Left lung (tissue), 14 donors: ENCODE results near the gene IFIT3. TPM values are rescaled to one million over a fixed set of nuclear protein-coding genes. Genes with fewer than 3 reads are reported as not detected.
A peak's percentile ranks its signal among the peaks of the same experiment; 100 is the strongest.

Experiments used
- ATAC-seq: fragments of 200-7000 bp; cut with Tn5 transposase; one replicate; pipeline ENCODE4 v1.9.1; 2020; ENCODE audit warnings: moderate library complexity
- DNase-seq, 4 donors: peaks; one replicate each; pipeline ENCODE4 v3.0.0-alpha.2; 2013 to 2020
- H3K27ac ChIP-seq, 2 donors: fragments of 200-600 bp; sonication (generic) in 1 of 2; one replicate each; pipeline versions ENCODE4 v1.5.0 to v1.8.0; 2020 to 2021
- H3K27me3 ChIP-seq, 2 donors: fragments of 200-600 bp; sonication (generic) in 1 of 2; one replicate each; pipeline versions ENCODE4 v1.5.0 to v1.8.0; 2020 to 2021
- H3K36me3 ChIP-seq, 2 donors: fragments of 200-600 bp; sonication (generic) in 1 of 2; one replicate each; pipeline versions ENCODE4 v1.5.0 to v1.8.0; 2020 to 2021
- H3K4me1 ChIP-seq, 2 donors: fragments of 200-600 bp; one replicate each; pipeline ENCODE4 v1.8.0; 2021
- H3K4me3 ChIP-seq, 2 donors: fragments of 200-600 bp; sonication (generic) in 1 of 2; one replicate each; pipeline versions ENCODE4 v1.5.0 to v1.8.0; 2020 to 2021; ENCODE audit warnings: mild to moderate bottlenecking in 1 of 2
- H3K9me3 ChIP-seq, 2 donors: fragments of 200-600 bp; sonication (generic) in 1 of 2; one replicate each; pipeline versions ENCODE4 v1.5.0 to v1.8.0; 2020 to 2021
- CTCF ChIP-seq, 2 donors: fragments of 200-600 bp; sonication (generic) in 1 of 2; IDR thresholded peaks; one replicate each; pipeline versions ENCODE4 v1.5.0 to v1.8.0; 2021; ENCODE audit warnings: antibody characterized with exemption in 2 of 2
- intact Hi-C, 2 donors: fragments of 100-400 bp; cut with DNase I; formaldehyde crosslinking; loops; one replicate each; pipeline versions ENCODE4 v1.11.2 to v1.14.2; 2022
- long read RNA-seq, 12 donors: library from polyadenylated mRNA in 2 of 12; unstranded in 2 of 12; transcript quantifications; one replicate each; pipeline ENCODE4 v2.0.0 and lab custom pipeline, GENCODE V29; 2019 to 2026
- polyA plus RNA-seq, 6 donors: library from polyadenylated mRNA; unstranded; fragments of 120-200 nt; gene quantifications; one replicate each; pipeline ENCODE4 v1.2.1, GENCODE V29; 2013; ENCODE audit not compliant: insufficient read length in 6 of 6
- total RNA-seq, 2 donors: library from RNA; stranded (reverse); fragmentation: NEBNext Ultra II Directional; extraction: Animal tissue kit (Norgen Biotek cat#: 25700); gene quantifications; one replicate each; pipeline ENCODE4 v1.2.1, GENCODE V29; 2021
- donor health status: DM: no; HTN: yes; CAD: no.
- donor health status: DM: no; HTN: no; CAD: no.

IFIT3 gene
- total RNA-seq (10 to 100 TPM; 36.2 to 48.9 TPM), polyA plus RNA-seq (10 to 100 TPM; 12.4 to 16.9 (median 13.5) TPM)
- long read RNA-seq, donor 1, transcript IFIT3-202 (2 exons, 2,496 nt), result major isoform, 8 of 13 reads
- long read RNA-seq, donor 1, transcript IFIT3-201 (2 exons, 2,455 nt), result minor isoform, 5 of 13 reads
- long read RNA-seq, donor 1, partial matches to known transcripts, result 0 of 13 reads
- long read RNA-seq, donor 1, other reads (novel, unspliced or antisense), result 0 of 13 reads
- long read RNA-seq, donor 2, partial matches to known transcripts, result 0 of 4 reads
- long read RNA-seq, donor 2, other reads (novel, unspliced or antisense), result 0 of 4 reads
- long read RNA-seq, donor 3, partial matches to known transcripts, result 0 of 2 reads
- long read RNA-seq, donor 3, other reads (novel, unspliced or antisense), result 0 of 2 reads
- long read RNA-seq, donor 4, transcript IFIT3-202 (2 exons, 2,496 nt), result minor isoform, 9 of 32 reads
- long read RNA-seq, donor 4, transcript IFIT3-201 (2 exons, 2,455 nt), result major isoform, 20 of 32 reads
- long read RNA-seq, donor 4, partial matches to known transcripts, result 0 of 32 reads
- long read RNA-seq, donor 4, other reads (novel, unspliced or antisense), result 3 of 32 reads
- long read RNA-seq, donor 5, partial matches to known transcripts, result 0 of 3 reads
- long read RNA-seq, donor 5, other reads (novel, unspliced or antisense), result 0 of 3 reads
- long read RNA-seq, donor 6, partial matches to known transcripts, result 0 of 7 reads
- long read RNA-seq, donor 6, other reads (novel, unspliced or antisense), result 0 of 7 reads
- long read RNA-seq, donor 7, partial matches to known transcripts, result 0 of 4 reads
- long read RNA-seq, donor 7, other reads (novel, unspliced or antisense), result 0 of 4 reads
- long read RNA-seq, donor 8, partial matches to known transcripts, result 0 of 2 reads
- long read RNA-seq, donor 8, other reads (novel, unspliced or antisense), result 0 of 2 reads
- long read RNA-seq, donor 9, result 0 reads
- long read RNA-seq, donor 10, transcript IFIT3-202 (2 exons, 2,496 nt), result major isoform, 40 of 59 reads
- long read RNA-seq, donor 10, transcript IFIT3-201 (2 exons, 2,455 nt), result minor isoform, 18 of 59 reads
- long read RNA-seq, donor 10, partial matches to known transcripts, result 0 of 59 reads
- long read RNA-seq, donor 10, other reads (novel, unspliced or antisense), result 1 of 59 reads
- long read RNA-seq, donor 11, result 0 reads
- long read RNA-seq, donor 12, transcript IFIT3-202 (2 exons, 2,496 nt), result major isoform, 8 of 8 reads
- long read RNA-seq, donor 12, partial matches to known transcripts, result 0 of 8 reads
- long read RNA-seq, donor 12, other reads (novel, unspliced or antisense), result 0 of 8 reads

- peaks cover 14 to 58% of the 10 kb centered on the region in 2 donors for H3K4me1 ChIP-seq
These were observed at the start of gene IFIT3 for GRCh38 chr10:89327803-89328441. Gene IFIT3 (plus strand): TSS chr10:89327997. CDS start chr10:89328074, 77 bp downstream.

GRCh38 chr10:89278034-89278535, 49.7 kb upstream of the IFIT3 start:
- no peak for TF ChIP-seq CTCF (IDR thresholded peaks at IDR 0.05)
- ATAC-seq (peak; percentile 77), DNase-seq (peak in 1 of 4 donors; percentile 79)
- Histone ChIP-seq H3K4me3 (no peak overlapping the region), H3K4me1 (peaks cover 27 to 28% of the 10 kb centered on the region in 2 donors), H3K9me3 (no peaks in the 10 kb centered on the region), H3K27ac (peak overlapping the region; percentile 76 to 88), H3K27me3 (no peaks in the 10 kb centered on the region), H3K36me3 (no peaks in the 10 kb centered on the region)
- intact Hi-C loops, result no loop called here

More at GRCh38 chr10:89327803-89328441, at the start of gene IFIT3:
- TF ChIP-seq CTCF (IDR thresholded peaks at IDR 0.05), result no peak
- no peaks in the 10 kb centered on the region for H3K27me3 ChIP-seq
- no peaks in the 10 kb centered on the region for H3K9me3 ChIP-seq
- H3K36me3 ChIP-seq, result no peaks in the 10 kb centered on the region
- DNase-seq, result peak in 3 of 4 donors; percentile 67 to 92 (median 84)
- H3K4me3 ChIP-seq, result peak within 1 kb of the TSS; percentile 33 to 53
- peak; percentile 86 for ATAC-seq
- peak within 1 kb of the TSS; percentile 92 to 95 for H3K27ac ChIP-seq
- intact Hi-C loops, result no loop called here

GRCh38 chr10:89278900-89279392, 48.9 kb upstream of the IFIT3 start:
- Histone ChIP-seq H3K4me1 (peaks cover 33 to 37% of the 10 kb centered on the region in 2 donors), H3K9me3 (no peaks in the 10 kb centered on the region), H3K27me3 (no peaks in the 10 kb centered on the region), H3K4me3 (no peak overlapping the region), H3K27ac (peak overlapping the region; percentile 19 to 88), H3K36me3 (no peaks in the 10 kb centered on the region)
- no peak for TF ChIP-seq CTCF (IDR thresholded peaks at IDR 0.05)
- ATAC-seq (no peak), DNase-seq (no peak)
- intact Hi-C loops, result no loop called here

GRCh38 chr10:89279421-89279869, 48.4 kb upstream of the IFIT3 start:
- TF ChIP-seq CTCF (IDR thresholded peaks at IDR 0.05), result no peak
- H3K4me3 ChIP-seq, result no peak overlapping the region
- no peaks in the 10 kb centered on the region for H3K36me3 ChIP-seq
- ATAC-seq (no peak), DNase-seq (no peak)
- peak overlapping the region; percentile 19 to 88 for H3K27ac ChIP-seq
- H3K4me1 ChIP-seq, result peaks cover 33 to 37% of the 10 kb centered on the region in 2 donors
- no peaks in the 10 kb centered on the region for H3K27me3 ChIP-seq
- intact Hi-C loops, result no loop called here
- H3K9me3 ChIP-seq, result no peaks in the 10 kb centered on the region
